CD4-positive, alpha-beta T cell treated with Interferon gamma for 1 hour (primary cell): ENCODE results near the gene RACGAP1.
"Not testable (repeated sequence)": the region's sequence is repeated elsewhere in the genome, so short reads cannot be mapped to it uniquely, and the experiment has no call there.

Experiments used
- DNase-seq: peaks from one replicate; pipeline ENCODE4 v3.0.0-alpha.2; 2020

The RACGAP1 gene

DNA sequence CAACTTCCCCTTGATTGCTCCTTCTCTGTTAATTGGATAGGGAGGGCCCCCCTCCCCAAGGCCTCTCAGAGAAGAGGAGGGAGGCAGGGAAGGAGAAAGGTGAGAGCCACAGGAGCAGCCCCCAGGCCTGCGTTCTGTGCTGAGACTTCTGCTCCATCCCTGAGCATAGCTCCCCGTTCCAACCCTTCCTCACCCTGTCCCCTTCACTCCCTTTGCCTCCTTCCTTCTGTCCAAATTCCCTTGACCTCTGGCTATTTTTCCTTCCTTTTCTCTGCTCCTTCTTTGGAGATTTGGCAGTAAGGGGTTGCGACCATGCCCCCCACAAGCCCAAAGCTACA lies 31.3 kb upstream of the RACGAP1 start:
- no peak for DNase-seq

DNA sequence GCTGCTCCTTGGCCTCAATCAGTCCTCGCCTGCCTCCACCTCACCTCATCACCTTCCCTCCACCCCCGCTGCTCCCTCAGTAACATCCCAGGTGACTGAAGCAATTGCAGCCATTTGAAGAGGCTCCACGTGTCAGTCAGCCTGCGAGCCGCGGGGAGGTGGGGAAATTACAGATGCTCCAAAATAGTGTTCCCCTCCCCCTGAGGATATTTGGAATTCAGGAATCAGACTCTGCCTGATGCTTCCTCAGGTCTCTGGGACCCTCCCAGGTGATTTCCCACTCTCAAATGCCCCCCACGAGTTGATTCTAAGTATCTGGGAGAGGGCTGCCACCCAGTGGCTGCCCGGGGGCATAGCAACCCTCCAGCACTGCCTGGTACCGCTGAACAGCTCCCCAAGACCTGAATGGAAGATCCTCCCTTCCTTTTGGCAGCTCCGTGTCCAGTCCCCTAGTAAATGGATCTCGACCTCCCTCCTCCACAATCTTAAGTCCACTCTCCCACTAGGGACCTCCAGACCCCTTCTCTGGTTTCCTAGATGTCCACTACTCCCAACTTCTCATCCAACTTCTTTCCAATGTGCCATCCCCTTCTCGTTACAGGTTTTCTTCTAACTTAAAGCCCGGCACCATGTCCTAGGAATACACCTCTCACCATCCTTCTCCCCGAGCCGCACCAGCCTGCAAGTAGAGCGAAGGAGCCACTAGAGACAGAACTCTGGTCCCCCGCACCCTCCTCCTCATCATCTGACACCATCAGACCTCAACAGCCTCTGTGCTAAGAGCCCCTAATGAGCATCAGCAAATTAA lies 30.7 kb upstream of the RACGAP1 start:
- DNase-seq, result peak; percentile 39

GRCh38 chr12:50053583-50053982 lies 28.3 kb upstream of the RACGAP1 start:
- no peak for DNase-seq

GRCh38 chr12:50052964-50053363 lies 27.7 kb upstream of the RACGAP1 start:
- DNase-seq, result no peak

- no peak for DNase-seq
Observed at GRCh38 chr12:50052544-50052943, 27.2 kb upstream of the RACGAP1 start.

DNA sequence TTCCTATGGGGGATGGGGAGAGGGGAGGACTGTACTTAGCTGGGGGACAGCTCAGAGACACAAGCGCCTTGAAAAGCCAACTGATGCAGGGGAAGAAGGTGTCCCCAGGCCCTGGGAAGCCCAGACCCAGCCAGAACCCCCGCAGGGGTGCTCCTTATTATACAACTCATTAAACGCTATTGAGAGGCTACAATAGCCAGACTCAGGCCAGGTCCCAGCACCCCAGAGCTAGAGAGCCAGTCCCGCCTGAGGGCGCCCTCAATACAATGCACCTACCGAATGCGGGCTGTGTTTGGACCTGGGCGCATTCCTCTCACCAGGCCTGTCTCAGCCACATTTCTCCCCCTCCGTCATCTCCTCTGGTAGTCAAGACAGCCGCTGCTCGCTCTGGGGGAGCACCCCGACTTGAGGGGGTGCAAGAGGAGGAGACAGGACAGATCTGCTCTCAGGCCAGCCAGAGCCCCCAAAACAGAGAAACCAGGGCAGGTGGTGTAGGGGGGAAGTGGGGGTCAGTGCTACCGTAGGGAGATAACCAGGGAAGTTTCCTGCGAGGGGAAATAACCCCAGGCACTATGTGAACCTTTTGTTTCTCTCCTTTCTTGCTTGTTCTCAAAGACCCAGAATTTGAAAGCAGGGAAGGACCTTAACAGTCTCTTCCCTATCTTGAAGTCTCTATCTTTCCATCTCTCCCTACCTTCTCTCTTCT lies 26.0 kb upstream of the RACGAP1 start:
- DNase-seq, result no peak

DNA sequence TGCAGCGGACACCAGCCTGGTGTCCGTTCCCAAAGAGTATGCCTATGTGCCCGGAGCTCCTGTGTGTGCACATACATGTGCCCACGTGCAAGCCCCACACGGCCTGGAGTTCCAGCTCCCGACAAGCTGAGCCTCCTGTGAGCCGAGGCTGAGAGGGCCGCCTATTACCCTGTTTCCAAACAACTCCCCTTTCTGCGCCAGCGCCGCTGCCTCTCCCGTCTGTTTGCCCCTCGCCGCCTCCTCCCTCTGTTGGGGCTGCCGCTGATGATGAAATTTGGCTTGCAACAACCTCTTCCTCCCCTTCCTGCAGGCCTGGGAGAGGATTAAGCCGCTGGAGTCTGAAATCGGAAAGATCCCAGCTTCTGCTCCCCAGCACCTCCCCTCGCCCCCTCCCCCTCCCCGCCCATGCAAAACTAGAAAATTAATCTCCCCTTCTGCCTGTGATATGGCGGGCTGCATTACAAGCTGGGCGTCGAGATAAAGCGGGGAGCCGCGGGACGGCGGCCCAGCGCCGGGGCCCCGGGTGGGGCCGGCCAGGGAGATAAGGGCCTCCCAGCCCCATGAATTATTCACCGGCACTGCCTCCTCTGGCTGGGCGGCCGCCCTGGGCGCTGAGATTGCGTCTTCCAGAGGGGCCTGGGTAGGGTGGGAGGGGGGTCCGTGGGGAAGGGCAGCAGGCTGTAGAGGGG lies 25.3 kb upstream of the RACGAP1 start:
- no peak for DNase-seq

DNA sequence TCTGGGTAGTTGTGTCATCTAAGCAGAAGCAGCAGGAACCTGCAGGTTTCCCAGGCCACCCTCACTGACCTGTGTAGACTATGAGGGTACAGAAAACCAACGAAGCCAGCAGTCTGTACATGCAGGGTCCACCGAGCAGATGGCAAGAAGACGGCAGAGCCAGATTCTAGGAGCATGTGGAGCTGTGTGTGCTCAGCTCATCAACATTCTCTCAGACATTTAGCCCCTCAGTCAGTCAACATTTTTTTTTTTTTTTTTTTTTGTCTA lies 24.8 kb upstream of the RACGAP1 start:
- no peak for DNase-seq

- no peak for DNase-seq
Observed at GRCh38 chr12:50049254-50050118, 24.2 kb upstream of the RACGAP1 start.

- DNase-seq, result no peak
Observed at GRCh38 chr12:50047693-50048250, 22.5 kb upstream of the RACGAP1 start.

- no peak for DNase-seq
Observed at GRCh38 chr12:50043854-50044253, 18.6 kb upstream of the RACGAP1 start.

GRCh38 chr12:50043308-50043707 lies 18.0 kb upstream of the RACGAP1 start:
- no peak for DNase-seq

DNA sequence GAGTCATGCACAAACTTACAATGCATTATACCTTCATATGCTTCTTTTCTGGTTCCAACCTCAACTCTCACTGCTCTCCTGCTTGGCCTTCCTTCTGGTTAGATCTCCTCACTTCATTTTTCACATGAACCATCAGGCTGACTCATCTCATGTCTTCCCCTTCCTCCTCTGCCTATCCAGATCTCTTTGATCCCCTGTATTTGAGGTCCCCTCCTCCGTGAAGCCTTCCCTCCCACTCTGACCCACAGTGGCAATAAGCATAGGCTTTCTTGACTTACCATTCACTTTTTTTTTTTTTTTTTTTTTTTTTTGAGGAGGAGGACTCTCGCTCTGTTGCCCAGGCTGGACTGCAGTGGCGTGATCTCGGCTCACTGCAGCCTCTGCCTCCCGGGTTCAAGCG lies 17.4 kb upstream of the RACGAP1 start:
- DNase-seq, result no peak

GRCh38 chr12:50041962-50042361 lies 16.7 kb upstream of the RACGAP1 start:
- no peak for DNase-seq

DNA sequence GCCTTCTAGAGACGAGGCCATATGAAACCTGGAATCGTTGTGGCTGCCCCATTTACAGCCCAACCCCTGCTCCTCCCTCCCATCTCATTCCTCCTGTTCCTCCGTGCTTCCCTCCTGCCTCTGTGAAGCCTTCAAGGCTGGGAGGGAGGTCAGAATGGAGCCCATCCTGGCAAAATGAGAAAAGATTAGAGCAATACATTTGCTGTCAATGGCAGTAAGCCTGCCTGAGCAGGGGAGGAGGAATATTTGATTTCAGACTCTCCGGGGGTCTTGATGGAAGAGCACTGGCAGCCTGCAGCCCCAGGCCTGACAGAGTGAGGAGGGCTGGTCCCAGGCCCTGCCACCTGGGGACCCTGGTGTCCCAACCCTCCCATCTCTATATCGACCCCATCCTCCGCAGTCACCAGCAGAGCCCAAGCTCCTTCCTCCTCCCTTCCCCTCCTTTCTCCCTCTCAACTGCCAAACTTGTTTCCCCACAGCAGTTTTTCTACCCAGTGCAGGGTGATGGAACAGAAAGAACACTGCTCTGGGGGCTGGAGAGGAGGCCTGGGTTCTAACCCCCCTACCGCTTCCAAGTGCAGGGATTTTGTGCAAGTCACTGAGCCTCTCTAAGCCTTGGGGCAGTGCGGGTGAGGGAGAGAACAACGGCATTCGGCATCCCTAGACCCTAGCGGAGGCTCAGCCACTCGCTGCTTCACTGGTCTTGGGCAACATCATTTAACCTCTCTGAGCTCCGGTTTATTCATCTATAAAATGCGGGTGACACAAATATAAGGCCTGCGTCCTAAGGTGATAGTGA lies 16.0 kb upstream of the RACGAP1 start:
- DNase-seq, result no peak

- DNase-seq, result no peak
Observed at GRCh38 chr12:50040657-50041056, 15.4 kb upstream of the RACGAP1 start.

DNA sequence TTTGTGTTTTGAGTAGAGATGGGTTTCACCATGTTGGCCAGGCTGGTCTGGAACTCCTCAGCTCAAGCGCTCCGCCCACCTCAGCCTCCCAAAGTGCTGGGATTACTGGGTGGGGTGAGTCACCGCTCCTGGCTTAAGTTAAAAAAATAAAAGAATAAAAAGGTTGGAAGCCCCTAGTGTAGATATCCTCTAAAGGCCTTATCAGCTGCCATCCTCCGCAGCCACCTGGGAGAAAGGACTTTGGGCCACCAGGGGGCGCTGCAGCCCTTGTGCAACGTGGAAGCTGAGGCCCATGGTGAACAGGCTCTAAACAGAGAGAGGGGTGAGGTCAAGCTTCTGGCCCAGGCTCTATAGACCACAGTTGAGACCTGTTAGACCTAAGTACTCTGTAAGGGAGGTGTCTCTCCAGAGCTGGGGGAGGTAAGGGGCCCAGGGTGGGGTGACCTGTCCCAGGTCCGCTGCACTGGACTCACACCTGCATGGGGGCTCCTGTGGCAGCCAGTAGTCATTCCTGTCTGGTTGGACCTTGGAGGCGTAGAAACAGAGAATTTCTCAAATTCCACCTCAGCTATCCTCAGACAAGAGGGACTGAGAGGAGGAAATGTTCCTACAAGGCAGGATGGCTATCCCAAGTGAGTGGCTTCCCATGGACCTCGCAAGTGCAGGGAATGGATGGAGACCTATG lies 14.0 kb upstream of the RACGAP1 start:
- DNase-seq, result peak; percentile 70

GRCh38 chr12:50038336-50038735 lies 13.0 kb upstream of the RACGAP1 start:
- DNase-seq, result no peak

- peak; percentile 10 for DNase-seq
Observed at GRCh38 chr12:50032854-50033581, 7.7 kb upstream of the RACGAP1 start.

DNA sequence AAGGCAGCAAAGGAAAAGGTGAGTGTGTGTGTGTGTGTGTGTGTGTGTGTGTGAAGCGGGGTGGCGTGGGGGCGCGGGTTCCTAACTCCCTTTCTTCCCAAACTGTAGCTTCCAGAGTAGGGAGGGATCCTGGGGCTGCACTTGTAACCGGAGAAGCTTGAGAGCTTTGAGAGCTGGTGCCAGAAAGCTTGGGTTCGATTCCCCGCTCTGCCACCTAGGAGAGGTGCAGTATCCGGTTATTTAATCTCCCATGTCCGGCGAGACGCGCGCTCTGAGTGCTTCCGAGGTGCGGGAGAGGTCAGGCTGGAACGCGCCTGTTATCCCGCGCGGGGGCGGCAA lies 7.2 kb upstream of the RACGAP1 start:
- DNase-seq, result no peak

- DNase-seq, result not testable (repeated sequence)
Observed at GRCh38 chr12:50030449-50030848, 5.2 kb upstream of the RACGAP1 start.
